NOMO-1 treated with DMSO at 0.1 percent for 48 hours (cell line): ENCODE measurements around the gene MANEAL.

Source experiments
- DNase-seq: peaks from one replicate; lab custom pipeline; 2025; ENCODE audit not compliant: unreplicated experiment; lab: John Stamatoyannopoulos, UW

MANEAL gene

GRCh38 chr1:37824001-37824400 is 30.4 kb downstream of the MANEAL start:
- DNase-seq: no peak

GRCh38 chr1:37825506-37825905 is 31.9 kb downstream of the MANEAL start:
- peak; percentile 45 for DNase-seq

- no peak for DNase-seq
Observed at GRCh38 chr1:37828410-37829074, 34.9 kb downstream of the MANEAL start.

GRCh38 chr1:37831109-37831508 is 37.5 kb downstream of the MANEAL start:
- no peak for DNase-seq

- no peak for DNase-seq
Observed at GRCh38 chr1:37831809-37832208, 38.2 kb downstream of the MANEAL start.

- DNase-seq: no peak
Observed at GRCh38 chr1:37836788-37837187, 43.1 kb downstream of the MANEAL start.

GRCh38 chr1:37839676-37840075 is 46.0 kb downstream of the MANEAL start:
- no peak for DNase-seq

GRCh38 chr1:37840711-37841110 is 47.1 kb downstream of the MANEAL start:
- no peak for DNase-seq

GRCh38 chr1:37841652-37842051 is 48.0 kb downstream of the MANEAL start:
- no peak for DNase-seq

- no peak for DNase-seq
Observed at GRCh38 chr1:37844536-37844935, 50.9 kb downstream of the MANEAL start.

- DNase-seq: no peak
Observed at GRCh38 chr1:37845049-37845646, 51.5 kb downstream of the MANEAL start.

GRCh38 chr1:37845786-37846185 is 52.1 kb downstream of the MANEAL start:
- peak; percentile 86 for DNase-seq

- peak; percentile 24 for DNase-seq
Observed at GRCh38 chr1:37846647-37847339, 53.1 kb downstream of the MANEAL start.

- DNase-seq: no peak
Observed at GRCh38 chr1:37849480-37849879, 55.8 kb downstream of the MANEAL start.

GRCh38 chr1:37850352-37850955 is 56.8 kb downstream of the MANEAL start:
- peak; percentile 59 for DNase-seq
